GM12875 (cell line): ENCODE results near the gene SFT2D3.

Source experiments
- H3K4me3 ChIP-seq: one replicate; pipeline ENCODE4 v1.5.1; 2011; ENCODE audit warnings: low read depth, low read length, control low read depth
- CTCF ChIP-seq: IDR thresholded peaks from 2 replicates; pipeline ENCODE4 v1.5.1; 2011; ENCODE audit warnings: low read depth, mild to moderate bottlenecking, control low read depth, inconsistent platforms, low read length, moderate library complexity, borderline replicate concordance; ENCODE audit not compliant: insufficient read depth

The SFT2D3 gene

GRCh38 chr2:127678991-127679390, 22.3 kb upstream of the SFT2D3 start:
- H3K4me3 ChIP-seq = no peak overlapping the region
- no peak for TF ChIP-seq CTCF

GRCh38 chr2:127679680-127680361, 21.5 kb upstream of the SFT2D3 start:
- no peak overlapping the region for H3K4me3 ChIP-seq
- no peak for TF ChIP-seq CTCF

- no peak for TF ChIP-seq CTCF
Observed at GRCh38 chr2:127680706-127681287, 20.5 kb upstream of the SFT2D3 start.

GRCh38 chr2:127681288-127681804, 20.0 kb upstream of the SFT2D3 start:
- no peak overlapping the region for H3K4me3 ChIP-seq
- TF ChIP-seq CTCF = no peak

More at GRCh38 chr2:127680706-127681287, 20.5 kb upstream of the SFT2D3 start:
- no peak overlapping the region for H3K4me3 ChIP-seq

- no peak for TF ChIP-seq CTCF
- no peak overlapping the region for H3K4me3 ChIP-seq
Observed at GRCh38 chr2:127681976-127682857, 19.1 kb upstream of the SFT2D3 start.

GRCh38 chr2:127683056-127683455, 18.2 kb upstream of the SFT2D3 start:
- TF ChIP-seq CTCF = no peak

GRCh38 chr2:127683757-127684156, 17.5 kb upstream of the SFT2D3 start:
- H3K4me3 ChIP-seq = no peak overlapping the region
- no peak for TF ChIP-seq CTCF

More at GRCh38 chr2:127683056-127683455, 18.2 kb upstream of the SFT2D3 start:
- no peak overlapping the region for H3K4me3 ChIP-seq
